ENCODE measurements around the gene OR4S1.
"Not testable (repeated sequence)": the region's sequence is repeated elsewhere in the genome, so short reads cannot be mapped to it uniquely, and the experiment has no call there.

OR4S1 gene, protein sequence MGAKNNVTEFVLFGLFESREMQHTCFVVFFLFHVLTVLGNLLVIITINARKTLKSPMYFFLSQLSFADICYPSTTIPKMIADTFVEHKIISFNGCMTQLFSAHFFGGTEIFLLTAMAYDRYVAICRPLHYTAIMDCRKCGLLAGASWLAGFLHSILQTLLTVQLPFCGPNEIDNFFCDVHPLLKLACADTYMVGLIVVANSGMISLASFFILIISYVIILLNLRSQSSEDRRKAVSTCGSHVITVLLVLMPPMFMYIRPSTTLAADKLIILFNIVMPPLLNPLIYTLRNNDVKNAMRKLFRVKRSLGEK

DNA sequence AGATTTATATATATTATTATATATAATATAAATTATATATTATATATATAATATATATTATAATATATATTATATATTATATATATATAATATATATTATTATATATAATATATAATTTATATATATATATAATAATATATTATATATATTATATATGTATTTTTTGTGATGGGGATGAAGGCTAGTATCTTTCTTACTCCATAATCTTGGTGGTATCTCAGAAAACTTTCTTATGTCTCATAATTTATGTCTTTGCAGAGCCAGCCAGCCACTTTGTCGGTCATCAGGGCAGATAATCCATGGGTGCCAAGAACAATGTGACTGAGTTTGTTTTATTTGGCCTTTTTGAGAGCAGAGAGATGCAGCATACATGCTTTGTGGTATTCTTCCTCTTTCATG, at the start of gene OR4S1:
Gene OR4S1, plus strand, starts transcription at position 301 of the 400 bp plus-strand sequence. Its CDS starts 0 bp downstream, at position 301.
- no peak for DNase-seq

DNA sequence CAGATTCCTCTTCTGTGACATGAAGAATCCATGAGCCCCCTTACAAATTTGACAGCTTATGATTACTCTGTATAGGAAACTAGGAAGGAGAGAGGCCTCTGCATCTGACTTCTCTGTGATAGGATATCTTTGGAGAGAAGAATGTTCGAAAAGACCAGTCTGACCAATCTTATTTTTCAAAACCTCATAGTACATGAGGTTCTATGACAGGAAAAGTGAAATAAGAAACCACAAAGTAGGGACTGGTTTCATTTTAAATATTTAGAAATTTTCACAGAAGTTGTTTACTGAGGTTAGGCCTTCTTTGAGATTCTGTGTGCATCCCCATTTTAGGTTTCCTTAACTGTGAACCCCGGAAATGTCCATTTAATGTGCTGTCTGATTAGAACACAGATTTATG, 44.4 kb upstream of the OR4S1 start:
- DNase-seq, result no peak

DNA sequence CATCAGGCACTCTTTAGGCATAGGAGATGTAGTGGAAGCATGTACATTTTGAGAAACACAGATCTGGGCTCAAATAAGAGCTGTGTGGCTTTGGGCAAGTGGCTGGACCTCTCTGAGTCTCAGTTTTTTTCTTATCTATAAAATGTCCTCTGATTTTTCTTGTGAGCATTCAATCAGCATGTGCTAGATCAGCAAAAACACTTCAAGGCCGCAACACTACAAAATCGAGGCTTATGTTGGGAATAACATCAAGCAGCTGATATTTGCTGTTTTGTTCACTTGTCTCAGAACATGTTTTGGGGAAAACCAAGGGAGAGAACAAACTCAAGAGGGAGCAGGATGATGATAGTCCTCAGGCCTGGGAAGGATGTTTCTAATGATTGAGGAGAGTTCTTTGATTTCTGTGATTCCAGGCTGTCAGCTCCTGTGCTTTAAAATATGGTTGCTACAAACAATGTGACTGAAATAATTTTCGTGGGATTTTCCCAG, 42.6 kb upstream of the OR4S1 start, which contains the start of gene OR4X1:
Gene OR4X1, plus strand, starts transcription at position 439 of the 489 bp plus-strand sequence. Its CDS starts 0 bp downstream, at position 439.
- no peak for DNase-seq

DNA sequence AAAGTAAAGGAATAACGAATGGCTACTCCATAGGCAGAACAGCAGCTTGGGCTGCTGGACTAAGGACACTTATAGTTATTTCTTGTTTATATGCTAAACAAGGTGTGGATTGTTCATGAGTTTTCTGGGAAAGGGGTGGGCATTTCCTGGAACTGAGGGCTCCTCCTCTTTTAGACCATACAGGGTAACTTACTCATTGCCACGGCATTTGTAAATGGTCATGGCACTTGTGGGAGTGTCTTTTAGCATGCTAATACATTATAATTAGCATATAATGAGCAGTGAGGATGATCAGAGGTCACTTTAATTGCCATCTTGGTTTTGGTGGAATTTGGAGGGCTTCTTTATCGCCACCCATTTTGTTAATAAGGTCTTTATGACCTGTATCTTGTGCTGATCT, 35.4 kb upstream of the OR4S1 start:
- DNase-seq, result no peak

DNA sequence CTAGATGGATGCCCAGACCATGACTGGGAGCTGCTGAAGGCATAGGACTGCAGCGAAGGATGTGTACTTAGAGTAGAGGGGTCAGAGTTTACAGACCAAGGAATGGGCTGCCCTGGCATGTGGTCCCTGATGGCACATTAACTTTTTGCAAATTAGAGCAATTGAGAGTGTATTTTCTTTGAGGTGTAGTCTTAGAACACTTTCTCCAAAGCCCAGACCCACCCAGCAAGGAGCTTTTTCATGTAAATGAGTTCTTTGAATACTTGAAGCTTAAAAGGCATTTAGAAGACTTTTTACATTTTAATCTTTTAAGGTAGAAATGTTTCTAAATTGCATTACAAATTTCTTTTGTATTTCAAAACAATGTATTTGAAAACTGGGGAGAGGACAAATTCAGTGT, 33.4 kb upstream of the OR4S1 start:
- no peak for DNase-seq

DNA sequence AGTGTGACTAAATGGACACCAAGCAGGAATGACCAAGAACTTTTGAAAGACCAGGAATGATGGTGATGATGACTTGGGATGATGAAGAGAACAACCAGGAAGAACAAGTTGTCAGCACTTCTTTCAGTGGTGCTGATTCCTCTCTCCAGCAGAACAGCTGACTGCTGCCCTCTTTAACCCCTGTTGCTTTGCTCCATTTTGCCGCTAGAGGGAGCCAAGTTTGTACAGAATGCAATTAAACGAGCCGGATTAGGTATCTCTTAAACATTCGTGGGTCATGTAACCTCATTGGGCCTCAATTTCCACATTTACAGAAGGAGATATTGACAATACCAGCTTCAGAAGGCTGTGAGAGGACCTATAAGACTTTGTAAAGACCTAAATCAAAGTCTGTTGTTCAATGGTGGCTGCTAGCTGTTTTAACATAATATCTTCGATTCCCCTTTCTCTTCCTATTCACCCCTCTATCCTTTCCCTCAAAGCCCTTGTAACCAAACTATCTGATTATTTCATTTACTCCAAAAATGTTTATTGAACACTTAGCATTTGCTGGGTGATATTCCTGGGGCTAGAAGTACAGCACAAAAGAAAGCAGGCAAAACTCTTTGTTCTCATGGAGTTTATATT, 1.9 kb downstream of the OR4S1 start:
- no peak for DNase-seq

DNA sequence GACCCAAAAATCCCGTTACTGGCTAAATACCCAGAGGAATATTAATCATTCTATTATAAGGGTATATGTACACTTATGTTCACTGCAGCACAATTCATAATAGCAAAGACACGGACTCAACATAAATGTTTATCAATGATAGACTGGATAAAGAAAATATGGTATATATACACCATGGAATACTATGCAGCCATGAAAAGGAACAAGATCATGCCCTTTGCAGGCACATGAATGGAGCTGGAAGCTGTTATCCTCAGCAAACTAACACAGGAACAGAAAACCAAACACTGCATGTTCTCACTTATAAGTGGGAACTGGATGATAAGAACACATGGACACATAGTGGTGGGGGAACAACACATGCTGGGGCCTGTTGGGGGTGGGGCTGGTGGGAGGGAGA, 7.6 kb downstream of the OR4S1 start:
- DNase-seq, result not testable (repeated sequence)

DNA sequence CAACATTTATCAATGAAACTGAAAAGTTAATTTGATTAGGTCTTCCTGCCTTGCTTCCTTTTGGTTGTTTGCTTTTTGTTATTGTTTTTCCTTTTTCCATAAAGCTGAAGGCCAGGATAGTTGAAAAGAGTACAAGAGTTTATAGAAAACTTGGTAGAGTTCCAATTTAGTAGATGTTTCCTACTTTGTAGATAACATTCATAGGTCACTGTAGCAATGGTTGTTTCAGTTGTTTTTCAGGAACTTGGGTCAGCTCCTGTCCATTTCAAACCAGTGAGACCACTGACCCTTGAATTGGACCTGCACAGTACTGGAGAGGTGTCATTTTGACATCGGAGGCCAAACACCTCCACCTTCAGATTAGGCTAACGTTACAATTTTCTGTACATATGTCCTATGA, 13.8 kb downstream of the OR4S1 start:
- not testable (repeated sequence) for DNase-seq

DNA sequence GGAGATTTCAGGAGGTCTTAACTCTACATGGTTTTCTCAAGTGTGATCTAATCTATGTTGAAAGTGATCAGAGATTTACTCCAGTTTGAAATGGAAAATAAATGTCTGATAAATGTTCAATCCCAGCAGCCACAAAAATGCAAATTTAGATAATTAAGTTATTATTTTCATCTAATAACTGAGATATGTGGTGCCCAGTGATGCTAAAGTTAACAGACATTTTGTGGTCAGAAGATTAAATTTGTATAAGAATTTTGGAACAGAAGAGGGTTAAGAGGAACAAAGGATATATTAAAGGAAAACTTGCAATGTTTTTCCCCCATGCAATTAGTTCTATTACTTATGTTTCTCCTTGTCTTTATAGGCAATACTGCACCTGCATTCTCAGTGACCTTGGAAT, 18.6 kb downstream of the OR4S1 start, which contains the start of gene OR4C3:
Gene OR4C3, plus strand, starts transcription at position 301 of the 400 bp plus-strand sequence. CDS start 102 bp downstream, outside the sequence.
- DNase-seq, result not testable (repeated sequence)

DNA sequence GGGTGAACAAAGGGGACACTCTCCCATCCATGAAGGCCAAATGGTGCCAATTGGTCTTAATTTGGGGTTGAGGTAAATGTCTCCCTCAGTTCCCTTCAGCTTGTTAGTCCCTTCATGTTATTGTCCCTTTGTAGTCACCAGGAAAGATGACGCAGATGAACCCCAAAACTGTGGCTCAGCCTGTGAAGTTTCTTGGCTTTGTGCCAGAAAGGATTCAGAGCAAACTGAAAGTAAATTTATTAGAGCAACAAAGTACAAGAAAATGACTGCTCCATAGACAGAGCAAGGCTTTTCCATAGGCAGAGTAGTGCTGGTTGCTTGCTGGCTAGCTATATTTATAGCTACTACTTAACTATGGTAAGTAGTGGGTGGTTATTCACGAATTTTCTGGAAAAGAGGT, 35.4 kb downstream of the OR4S1 start:
- DNase-seq, result no peak

DNA sequence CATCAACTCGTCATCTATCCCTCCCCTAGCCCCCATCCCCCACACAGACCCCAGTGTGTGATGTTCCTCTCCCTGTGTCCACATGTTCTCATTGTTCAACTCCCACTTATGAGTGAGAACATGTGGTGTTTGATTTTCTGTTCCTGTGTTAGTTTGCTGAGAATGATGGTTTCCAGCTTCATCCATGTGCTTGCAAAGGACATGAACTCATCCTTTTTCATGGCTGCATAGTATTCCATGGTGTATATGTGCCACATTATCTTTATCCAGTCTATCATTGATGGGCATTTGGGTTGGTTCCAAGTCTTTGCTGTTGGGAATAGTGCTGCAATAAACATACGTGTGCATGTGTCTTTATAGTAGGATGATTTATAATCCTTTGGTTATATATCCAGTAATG, 36.5 kb downstream of the OR4S1 start:
- not testable (repeated sequence) for DNase-seq

DNA sequence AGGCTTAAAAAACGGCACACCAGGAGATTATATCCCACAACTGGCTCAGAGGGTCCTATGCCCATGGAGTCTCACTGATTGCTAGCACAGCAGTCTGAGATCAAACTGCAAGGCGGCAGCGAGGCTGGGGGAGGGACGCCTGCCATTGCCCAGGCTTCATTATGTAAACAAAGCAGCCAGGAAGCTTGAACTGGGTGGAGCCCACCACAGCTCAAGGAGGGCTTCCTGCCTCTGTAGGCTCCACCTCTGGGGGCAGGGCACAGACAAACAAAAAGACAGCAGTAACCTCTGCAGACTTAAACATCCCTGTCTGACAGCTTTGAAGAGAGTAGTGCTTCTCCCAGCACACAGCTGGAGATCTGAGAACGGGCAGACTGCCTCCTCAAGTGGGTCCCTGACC, 40.3 kb downstream of the OR4S1 start:
- not testable (repeated sequence) for DNase-seq

DNA sequence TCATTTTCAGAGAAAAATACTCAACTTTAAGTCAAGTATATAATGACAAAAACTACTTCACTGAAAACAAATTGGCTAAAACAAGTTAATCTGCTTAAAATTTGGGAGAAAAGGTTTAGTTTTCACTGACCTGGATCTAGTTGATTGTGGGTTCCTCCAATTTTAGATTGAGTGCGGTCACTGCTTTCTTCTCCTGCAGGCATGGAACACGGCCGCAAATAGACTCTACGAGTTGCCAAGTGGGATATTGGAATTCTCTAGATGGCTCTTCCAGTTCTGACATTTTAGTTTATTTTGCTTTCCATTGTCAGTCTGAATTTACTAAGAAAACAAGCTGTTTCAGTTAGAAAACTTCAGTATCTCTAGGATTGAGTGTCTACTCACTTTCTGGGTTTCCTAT, 48.0 kb downstream of the OR4S1 start:
- no peak for DNase-seq

DNA sequence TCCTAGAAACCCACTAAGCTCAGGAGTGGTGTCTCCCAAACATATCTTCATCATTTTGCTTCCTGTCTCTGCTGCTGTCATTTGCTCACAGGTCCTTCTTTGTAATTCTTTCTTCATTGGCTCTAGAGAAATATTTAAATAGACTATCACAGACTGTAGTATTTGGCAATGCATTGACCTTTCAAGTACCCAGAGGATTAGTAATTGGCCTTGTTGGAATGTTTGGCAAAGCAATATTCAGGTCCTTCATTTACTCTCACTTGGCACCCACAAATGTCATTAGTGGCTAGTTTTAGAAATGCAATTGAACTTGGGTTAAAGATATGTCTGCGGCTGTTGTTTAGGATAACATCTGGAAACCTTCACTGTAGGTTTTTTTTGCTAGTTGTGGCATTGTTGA, 48.7 kb downstream of the OR4S1 start:
- DNase-seq, result no peak

Data from femur (tissue), 1 donor.